Hematopoietic multipotent progenitor cell treated with erythropoietin and hydrocortisone succinate and interleukin-3 and kit ligand, for 8 days (in vitro differentiated cells): Measurements from ENCODE around the gene GNB1L.

Experiments used
- DNase-seq: peaks from one replicate; pipeline ENCODE4 v3.0.0-alpha.2; 2015

Gene GNB1L

GRCh38 chr22:19821523-19822300 lies 33.0 kb downstream of the GNB1L start:
- no peak for DNase-seq

GRCh38 chr22:19820880-19821522 lies 33.7 kb downstream of the GNB1L start:
- no peak for DNase-seq

GRCh38 chr22:19819911-19820879 lies 34.5 kb downstream of the GNB1L start:
- no peak for DNase-seq

DNA sequence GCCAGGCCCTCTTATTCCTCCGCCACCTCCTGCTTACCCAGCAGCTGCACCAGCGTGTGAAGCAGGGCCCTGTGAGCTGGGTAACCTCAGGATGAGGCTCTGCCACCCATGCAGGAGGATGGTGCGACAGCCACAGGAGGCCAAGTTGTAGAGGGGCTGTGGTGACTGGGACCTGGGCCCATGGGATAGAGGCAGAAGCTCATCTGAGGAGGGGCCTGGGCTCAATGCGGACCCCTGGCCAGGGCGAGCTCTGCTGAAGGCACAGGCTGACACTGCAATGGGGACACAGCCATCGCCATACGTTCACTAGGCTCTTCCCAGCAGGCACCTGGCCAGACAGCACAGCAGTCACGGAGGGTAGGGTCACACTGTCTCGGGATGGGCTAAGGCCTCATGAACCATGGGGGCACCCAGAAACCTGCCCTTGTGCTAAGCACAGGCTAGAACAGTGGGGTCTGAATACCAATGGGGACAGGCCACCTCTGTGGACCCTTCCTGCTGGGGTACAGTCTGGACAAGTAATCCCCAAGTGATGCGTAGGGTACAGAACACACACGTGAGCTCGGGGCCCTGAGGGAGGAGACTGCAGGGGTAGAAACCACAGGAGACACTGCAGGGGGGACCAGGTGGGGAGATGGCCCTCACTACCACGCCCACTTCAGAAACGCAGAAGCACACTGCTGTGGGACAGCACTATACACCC lies 35.3 kb downstream of the GNB1L start:
- no peak for DNase-seq

DNA sequence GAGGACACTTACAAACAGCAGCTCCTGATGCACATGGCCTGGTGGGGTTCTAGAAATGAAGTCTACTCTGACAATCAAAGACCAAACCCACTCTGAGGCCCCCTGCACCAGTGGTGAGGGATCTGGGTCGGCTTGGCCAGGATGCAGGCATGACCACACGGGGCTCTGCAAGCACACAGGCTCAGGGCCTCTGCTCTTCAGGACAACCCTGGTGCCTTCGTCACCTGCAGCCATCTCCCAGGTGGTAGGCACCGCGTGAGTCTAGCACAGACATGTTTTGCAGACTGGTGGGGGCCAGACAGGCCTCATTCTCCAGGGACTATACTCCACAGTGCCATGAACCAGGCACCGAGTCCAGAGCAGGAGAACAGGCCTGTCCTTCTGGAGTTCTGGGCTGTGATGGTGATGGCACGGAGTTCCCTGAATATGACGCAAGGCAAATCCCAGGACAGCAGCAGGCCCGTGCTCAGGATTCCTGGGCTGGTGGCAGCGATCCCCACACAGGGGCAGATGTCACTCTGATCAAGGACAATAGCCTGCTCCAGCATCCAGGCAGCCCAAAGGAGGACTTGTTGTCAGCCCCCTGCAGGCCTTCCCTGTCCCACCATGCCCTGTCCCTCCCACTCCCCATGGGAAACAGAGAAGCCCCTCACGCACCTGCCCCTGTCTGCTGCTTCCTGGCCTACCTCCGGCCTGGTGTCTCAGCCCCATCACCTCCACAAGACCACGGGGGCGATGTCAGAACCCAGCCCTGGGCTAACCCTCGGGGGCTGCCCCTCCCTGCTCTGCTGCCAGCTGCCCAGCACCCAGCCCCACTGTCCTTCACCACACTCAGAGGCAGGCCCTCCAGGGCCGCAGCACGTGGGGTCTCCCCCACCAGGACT lies 36.1 kb downstream of the GNB1L start:
- DNase-seq = no peak

GRCh38 chr22:19816372-19817119 lies 38.1 kb downstream of the GNB1L start:
- no peak for DNase-seq

GRCh38 chr22:19815823-19816290 lies 38.8 kb downstream of the GNB1L start:
- DNase-seq = no peak

GRCh38 chr22:19815093-19815822 lies 39.4 kb downstream of the GNB1L start:
- DNase-seq = peak; percentile 82

- DNase-seq = no peak
These were observed 40.2 kb downstream of the GNB1L start for GRCh38 chr22:19814428-19814827.

DNA sequence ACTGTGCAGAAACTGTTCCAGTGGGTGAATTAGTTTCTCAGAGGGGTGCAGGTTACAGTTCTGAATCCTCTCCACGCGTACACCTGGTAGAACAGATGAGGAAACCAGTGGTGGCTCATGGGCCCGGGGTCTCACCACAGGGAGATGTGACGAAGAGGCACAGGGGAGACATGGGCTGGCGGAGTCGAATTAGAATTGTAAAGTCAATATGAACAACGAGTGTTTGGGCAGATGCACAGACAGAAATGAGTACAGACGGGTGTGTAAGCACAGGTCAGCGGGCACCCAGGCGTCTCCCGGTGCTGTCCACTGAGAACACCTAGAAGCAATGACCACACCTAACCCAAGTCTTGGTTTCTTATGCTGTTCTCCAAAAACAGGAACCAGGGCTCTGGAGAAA lies 41.8 kb downstream of the GNB1L start:
- DNase-seq = no peak

DNA sequence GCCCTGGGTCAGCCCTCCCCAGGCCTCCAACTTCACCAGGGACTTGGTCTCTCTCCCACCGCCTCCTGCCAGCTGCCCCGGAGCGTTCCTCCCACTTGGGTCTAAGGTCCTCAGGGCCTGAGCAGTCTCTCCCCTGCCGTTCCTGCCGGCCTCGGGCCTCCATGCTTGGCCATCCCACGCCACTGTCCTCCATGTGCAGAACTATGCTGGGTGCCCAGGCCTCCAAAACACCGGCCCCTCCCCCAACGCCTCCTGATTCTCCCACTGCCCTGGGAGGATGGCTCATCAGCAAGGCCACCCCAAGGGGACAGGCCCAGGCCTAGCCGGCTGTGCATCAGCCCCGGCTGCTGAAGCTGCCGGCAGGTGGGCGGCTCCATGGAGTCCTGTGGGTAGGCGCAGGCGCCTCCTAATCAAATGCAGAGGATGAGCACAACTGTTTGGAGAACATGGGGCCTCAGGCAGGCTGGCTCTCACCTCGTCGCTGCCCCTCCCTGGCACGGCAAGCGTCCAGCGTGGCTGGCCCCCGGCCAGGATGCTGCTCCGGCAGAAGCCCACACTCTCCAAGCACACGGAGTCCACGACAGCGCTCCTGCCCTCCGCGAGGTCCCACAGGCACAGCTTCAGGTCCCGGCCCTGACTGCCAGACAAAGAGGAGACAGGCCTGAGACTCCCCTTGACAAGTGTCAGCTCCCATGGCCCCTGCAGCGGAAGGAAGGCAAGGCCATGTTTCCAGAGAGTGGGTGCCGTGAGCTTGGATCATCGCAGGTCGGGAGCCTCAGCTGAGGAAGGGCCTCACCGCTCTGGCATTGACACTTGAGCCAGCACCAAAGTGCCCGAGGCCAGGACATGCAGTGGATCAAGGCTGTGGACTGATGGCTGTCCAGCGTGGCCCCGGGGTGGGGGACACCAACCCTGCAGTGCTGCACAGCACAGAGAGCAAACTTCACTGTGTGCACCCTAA lies 42.6 kb downstream of the GNB1L start:
- DNase-seq = no peak

GRCh38 chr22:19811211-19811621 lies 43.5 kb downstream of the GNB1L start:
- DNase-seq = no peak

DNA sequence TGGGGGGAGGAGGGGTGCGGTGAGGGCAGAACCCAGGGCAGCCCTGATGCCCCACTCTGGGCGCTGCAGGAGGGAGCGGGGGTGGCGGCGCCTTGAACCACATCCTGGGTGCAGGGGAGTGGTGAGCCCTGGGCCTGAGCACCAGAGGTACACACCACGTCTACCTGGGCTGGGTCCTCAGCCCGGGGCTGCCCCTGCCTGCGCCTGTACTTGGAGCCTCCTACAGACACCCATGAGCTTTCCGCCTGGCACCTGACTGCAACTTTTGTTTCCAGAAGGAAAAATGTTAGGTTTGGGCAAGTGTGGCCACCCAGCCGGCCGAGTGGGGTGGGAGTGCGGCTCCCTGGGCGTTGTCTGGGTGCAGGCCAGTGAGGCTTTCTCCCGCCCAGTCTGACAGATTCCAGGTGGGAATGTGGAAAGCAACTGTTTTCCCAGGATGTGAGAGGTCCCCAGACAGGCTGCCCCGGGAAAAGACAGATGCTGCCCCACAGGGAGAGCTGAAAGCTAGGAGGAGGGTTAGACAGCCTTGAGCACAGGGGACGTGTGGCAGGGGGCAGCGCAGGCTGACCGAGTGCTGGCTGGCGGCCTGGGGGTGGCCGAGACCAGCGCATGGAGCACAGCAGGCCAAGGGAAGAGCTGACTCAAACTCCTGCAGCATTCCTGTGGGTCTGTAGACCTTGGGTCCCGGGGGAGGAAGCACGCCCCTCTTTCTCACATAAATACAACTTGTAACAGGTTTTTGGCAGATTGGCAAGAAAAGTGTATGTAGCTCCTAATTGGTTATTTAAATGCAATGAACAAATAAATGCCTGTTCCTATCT lies 44.1 kb downstream of the GNB1L start:
- DNase-seq = no peak

DNA sequence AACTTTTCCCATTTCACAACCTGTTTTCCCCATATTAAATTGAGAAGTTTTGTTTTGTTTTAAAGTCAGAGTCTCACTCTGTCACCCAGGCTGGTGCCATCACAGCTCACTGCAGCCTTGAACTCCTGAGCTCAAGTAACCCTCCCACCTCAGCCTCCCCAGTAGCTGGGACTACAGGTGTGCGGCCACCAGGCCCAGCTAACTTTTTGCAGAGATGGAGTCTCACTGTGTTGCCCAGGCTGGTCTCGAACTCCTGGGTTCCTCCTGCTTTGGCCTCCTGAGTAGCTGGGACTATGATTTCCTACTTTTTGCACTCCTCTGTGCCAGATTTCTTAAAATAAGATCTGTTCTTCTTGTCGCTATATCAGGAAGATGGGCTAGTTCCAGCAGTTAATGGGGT lies 44.9 kb downstream of the GNB1L start:
- no peak for DNase-seq

- no peak for DNase-seq
These were observed 45.7 kb downstream of the GNB1L start for GRCh38 chr22:19808873-19809478.

DNA sequence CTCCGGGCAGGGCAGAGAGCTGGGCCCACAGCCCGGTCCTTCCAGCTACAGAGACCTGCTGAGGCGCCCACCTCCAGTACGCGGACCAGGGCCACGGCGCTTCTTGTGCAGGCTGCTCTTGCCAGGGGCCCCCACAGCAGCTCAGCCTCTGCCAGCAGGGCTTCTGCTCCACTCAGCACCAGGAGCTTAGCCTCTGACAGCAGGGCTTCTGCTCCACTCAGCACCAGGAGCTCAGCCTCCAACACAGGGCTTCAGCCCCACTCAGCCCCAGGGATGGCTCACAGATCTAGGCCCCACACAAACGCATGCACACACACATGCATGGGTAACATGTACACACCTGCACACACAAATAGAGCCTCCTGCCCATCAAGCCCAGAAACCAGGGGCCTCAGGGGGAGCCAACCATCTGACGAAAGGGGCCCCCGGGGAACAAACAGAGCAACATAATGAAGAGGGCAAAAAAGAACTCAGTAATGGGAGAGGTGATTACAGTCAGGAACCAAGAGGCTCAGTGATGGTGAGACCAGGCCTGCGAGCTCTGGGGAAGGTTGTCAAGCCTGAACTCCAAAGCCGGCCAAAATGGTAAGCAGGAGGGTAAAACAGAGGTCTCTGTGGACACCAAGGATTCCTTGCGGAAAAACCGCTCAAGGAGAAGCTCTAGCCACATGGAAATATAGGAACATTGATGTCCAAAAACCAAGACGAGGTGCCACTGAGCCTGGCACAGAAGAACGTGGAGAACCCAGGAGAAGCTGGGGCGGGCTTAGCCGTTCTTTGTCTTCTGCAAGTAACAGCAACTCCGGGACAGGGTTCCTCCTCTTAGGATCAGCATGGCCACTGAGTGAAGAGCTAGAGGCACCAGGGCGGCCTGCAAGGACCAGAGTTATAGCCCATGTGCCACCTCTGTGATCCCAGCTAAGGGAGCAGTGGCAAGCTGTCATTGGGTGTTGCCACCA lies 46.5 kb downstream of the GNB1L start:
- no peak for DNase-seq
